Measurements from ENCODE around the gene GALNT2. TPM values are rescaled to one million over a fixed set of nuclear protein-coding genes. Genes with fewer than 3 reads are reported as not detected.
A peak's percentile ranks its signal among the peaks of the same experiment; 100 is the strongest.

Gene GALNT2
- total and polyA plus RNA-seq, 2 of the 13 experiments (the other 11 are each of a cell fraction or from before 2014, with no cell fraction given) = 39.3 to 39.6 TPM

DNA sequence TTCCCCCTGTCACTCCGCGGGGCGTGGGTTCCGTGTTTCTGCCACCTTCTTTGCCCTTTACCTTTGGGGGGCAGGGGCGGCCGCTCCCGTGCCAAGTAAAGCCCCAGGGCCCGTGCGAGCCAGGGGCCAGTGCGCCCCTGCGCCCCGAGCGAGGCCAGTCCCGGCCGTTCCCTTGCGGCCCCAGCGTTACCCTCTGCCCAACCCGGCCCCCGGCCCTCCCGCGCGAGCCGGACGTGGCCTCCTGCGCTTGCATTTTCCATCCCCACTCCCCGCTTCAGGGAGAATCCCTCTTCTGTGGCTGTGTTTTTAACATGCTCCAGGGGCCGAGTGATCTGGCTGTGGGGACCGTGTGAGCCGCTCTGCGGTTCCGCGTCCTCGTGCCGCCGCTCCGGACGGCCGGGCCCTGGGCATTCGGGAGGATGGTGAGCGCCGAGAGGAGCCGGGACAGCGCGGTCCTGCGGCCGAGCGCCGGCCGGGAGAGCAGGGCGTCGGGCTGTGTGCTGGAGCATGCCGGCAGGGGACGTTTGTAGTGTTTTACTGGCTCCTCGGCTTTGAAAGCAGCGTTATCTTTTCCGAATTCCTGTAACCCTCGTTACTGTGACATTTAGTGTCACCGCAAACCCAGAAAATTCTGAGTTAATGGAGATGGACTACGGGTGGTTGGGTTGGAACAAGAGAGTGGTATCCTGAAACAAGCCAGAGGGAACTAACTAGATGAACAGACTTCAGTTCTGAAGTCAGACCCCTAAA lies 1.0 kb downstream of the GALNT2 start (continued):
- TF ChIP-seq, protein P1, sequence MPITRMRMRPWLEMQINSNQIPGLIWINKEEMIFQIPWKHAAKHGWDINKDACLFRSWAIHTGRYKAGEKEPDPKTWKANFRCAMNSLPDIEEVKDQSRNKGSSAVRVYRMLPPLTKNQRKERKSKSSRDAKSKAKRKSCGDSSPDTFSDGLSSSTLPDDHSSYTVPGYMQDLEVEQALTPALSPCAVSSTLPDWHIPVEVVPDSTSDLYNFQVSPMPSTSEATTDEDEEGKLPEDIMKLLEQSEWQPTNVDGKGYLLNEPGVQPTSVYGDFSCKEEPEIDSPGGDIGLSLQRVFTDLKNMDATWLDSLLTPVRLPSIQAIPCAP (CRISPR knock-in tag; IDR thresholded peaks at IDR 0.05; ENCODE audit: low read depth) = no peak
- TF ChIP-seq, protein P2, sequence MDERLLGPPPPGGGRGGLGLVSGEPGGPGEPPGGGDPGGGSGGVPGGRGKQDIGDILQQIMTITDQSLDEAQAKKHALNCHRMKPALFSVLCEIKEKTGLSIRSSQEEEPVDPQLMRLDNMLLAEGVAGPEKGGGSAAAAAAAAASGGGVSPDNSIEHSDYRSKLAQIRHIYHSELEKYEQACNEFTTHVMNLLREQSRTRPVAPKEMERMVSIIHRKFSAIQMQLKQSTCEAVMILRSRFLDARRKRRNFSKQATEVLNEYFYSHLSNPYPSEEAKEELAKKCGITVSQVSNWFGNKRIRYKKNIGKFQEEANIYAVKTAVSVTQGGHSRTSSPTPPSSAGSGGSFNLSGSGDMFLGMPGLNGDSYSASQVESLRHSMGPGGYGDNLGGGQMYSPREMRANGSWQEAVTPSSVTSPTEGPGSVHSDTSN (CRISPR knock-in tag; IDR thresholded peaks at IDR 0.05) = no peak
- TF ChIP-seq, protein P3, sequence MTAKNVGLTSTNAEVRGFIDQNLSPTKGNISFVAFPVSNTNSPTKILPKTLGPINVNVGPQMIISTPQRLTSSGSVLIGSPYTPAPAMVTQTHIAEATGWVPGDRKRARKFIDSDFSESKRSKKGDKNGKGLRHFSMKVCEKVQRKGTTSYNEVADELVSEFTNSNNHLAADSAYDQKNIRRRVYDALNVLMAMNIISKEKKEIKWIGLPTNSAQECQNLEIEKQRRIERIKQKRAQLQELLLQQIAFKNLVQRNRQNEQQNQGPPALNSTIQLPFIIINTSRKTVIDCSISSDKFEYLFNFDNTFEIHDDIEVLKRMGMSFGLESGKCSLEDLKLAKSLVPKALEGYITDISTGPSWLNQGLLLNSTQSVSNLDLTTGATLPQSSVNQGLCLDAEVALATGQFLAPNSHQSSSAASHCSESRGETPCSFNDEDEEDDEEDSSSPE (CRISPR knock-in tag; IDR thresholded peaks at IDR 0.05) = peak; percentile 15; the same call in 1 of the 2 replicates
- TF ChIP-seq SOX5 (CRISPR knock-in tag; IDR thresholded peaks at IDR 0.05; ENCODE audit: borderline replicate concordance) (no peak), ZNF567 (CRISPR knock-in tag; IDR thresholded peaks at IDR 0.05; ENCODE audit: borderline replicate concordance) (no peak), ZNF605 (CRISPR knock-in tag; IDR thresholded peaks at IDR 0.05) (peak; percentile 53; the same call in 1 of the 2 replicates), ZNF431 (CRISPR knock-in tag; IDR thresholded peaks at IDR 0.05; ENCODE audit: borderline replicate concordance, low read depth) (no peak), ZMYM2 (CRISPR knock-in tag; IDR thresholded peaks at IDR 0.05) (no peak), PHF5A (CRISPR knock-in tag; IDR thresholded peaks at IDR 0.05; ENCODE audit: low read depth, unreplicated experiment) (no peak), RBFOX2 (IDR thresholded peaks at IDR 0.05; ENCODE audit: low read depth, low read length) (peak; percentile 25; the same call in 1 of the 2 replicates), ZNF329 (CRISPR knock-in tag; IDR thresholded peaks at IDR 0.05; ENCODE audit: low read depth) (0 out of 2 replicates have a peak, but pooled peaks have one; percentile 21), ZNF44 (CRISPR knock-in tag; IDR thresholded peaks at IDR 0.05) (no peak), RFXANK (CRISPR knock-in tag; IDR thresholded peaks at IDR 0.05) (no peak), MEIS2 (CRISPR knock-in tag; IDR thresholded peaks at IDR 0.05) (no peak)
- TF ChIP-seq, protein P4, sequence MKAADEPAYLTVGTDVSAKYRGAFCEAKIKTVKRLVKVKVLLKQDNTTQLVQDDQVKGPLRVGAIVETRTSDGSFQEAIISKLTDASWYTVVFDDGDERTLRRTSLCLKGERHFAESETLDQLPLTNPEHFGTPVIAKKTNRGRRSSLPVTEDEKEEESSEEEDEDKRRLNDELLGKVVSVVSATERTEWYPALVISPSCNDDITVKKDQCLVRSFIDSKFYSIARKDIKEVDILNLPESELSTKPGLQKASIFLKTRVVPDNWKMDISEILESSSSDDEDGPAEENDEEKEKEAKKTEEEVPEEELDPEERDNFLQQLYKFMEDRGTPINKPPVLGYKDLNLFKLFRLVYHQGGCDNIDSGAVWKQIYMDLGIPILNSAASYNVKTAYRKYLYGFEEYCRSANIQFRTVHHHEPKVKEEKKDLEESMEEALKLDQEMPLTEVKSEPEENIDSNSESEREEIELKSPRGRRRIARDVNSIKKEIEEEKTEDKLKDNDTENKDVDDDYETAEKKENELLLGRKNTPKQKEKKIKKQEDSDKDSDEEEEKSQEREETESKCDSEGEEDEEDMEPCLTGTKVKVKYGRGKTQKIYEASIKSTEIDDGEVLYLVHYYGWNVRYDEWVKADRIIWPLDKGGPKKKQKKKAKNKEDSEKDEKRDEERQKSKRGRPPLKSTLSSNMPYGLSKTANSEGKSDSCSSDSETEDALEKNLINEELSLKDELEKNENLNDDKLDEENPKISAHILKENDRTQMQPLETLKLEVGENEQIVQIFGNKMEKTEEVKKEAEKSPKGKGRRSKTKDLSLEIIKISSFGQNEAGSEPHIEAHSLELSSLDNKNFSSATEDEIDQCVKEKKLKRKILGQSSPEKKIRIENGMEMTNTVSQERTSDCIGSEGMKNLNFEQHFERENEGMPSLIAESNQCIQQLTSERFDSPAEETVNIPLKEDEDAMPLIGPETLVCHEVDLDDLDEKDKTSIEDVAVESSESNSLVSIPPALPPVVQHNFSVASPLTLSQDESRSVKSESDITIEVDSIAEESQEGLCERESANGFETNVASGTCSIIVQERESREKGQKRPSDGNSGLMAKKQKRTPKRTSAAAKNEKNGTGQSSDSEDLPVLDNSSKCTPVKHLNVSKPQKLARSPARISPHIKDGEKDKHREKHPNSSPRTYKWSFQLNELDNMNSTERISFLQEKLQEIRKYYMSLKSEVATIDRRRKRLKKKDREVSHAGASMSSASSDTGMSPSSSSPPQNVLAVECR (CRISPR knock-in tag; IDR thresholded peaks at IDR 0.05; ENCODE audit: borderline replicate concordance) = peak; percentile 63
- TF ChIP-seq, protein P5, sequence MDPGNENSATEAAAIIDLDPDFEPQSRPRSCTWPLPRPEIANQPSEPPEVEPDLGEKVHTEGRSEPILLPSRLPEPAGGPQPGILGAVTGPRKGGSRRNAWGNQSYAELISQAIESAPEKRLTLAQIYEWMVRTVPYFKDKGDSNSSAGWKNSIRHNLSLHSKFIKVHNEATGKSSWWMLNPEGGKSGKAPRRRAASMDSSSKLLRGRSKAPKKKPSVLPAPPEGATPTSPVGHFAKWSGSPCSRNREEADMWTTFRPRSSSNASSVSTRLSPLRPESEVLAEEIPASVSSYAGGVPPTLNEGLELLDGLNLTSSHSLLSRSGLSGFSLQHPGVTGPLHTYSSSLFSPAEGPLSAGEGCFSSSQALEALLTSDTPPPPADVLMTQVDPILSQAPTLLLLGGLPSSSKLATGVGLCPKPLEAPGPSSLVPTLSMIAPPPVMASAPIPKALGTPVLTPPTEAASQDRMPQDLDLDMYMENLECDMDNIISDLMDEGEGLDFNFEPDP (CRISPR knock-in tag; conservative IDR thresholded peaks at IDR 0.05) = no peak

Measured in HepG2 (cell line).